22Rv1 (cell line): ENCODE data around the gene HBP1.

Experiments
- CTCF ChIP-seq: fragments of 450-650 bp; IDR thresholded peaks from 2 replicates; pipeline ENCODE4 v1.5.1; 2017; ENCODE audit warnings: mild to moderate bottlenecking
- ZFX ChIP-seq: fragments of 450-650 bp; IDR thresholded peaks from 2 replicates; pipeline ENCODE4 v1.6.1; 2017; ENCODE audit warnings: antibody characterized with exemption, borderline replicate concordance

- no peak for TF ChIP-seq CTCF
- no peak for TF ChIP-seq ZFX
Measured at GRCh38 chr7:107203607-107204006, 34.8 kb downstream of the HBP1 start.
